Amniotic epithelial cell (primary cell): ENCODE results near the gene DDIT3.
"Not testable (repeated sequence)": the region's sequence is repeated elsewhere in the genome, so short reads cannot be mapped to it uniquely, and the experiment has no call there.

Experiments used
- DNase-seq: peaks from one replicate; pipeline ENCODE4 v3.0.0-alpha.2; 2010; ENCODE audit warnings: low read depth

The DDIT3 gene

GRCh38 chr12:57525615-57526383 lies 5.5 kb upstream of the DDIT3 start:
- no peak for DNase-seq

GRCh38 chr12:57524814-57525614 lies 4.7 kb upstream of the DDIT3 start:
- no peak for DNase-seq

- DNase-seq: no peak
These were observed 3.6 kb upstream of the DDIT3 start for GRCh38 chr12:57523706-57524614.

GRCh38 chr12:57522887-57523705 lies 2.8 kb upstream of the DDIT3 start:
- peak; percentile 70 for DNase-seq

DNA sequence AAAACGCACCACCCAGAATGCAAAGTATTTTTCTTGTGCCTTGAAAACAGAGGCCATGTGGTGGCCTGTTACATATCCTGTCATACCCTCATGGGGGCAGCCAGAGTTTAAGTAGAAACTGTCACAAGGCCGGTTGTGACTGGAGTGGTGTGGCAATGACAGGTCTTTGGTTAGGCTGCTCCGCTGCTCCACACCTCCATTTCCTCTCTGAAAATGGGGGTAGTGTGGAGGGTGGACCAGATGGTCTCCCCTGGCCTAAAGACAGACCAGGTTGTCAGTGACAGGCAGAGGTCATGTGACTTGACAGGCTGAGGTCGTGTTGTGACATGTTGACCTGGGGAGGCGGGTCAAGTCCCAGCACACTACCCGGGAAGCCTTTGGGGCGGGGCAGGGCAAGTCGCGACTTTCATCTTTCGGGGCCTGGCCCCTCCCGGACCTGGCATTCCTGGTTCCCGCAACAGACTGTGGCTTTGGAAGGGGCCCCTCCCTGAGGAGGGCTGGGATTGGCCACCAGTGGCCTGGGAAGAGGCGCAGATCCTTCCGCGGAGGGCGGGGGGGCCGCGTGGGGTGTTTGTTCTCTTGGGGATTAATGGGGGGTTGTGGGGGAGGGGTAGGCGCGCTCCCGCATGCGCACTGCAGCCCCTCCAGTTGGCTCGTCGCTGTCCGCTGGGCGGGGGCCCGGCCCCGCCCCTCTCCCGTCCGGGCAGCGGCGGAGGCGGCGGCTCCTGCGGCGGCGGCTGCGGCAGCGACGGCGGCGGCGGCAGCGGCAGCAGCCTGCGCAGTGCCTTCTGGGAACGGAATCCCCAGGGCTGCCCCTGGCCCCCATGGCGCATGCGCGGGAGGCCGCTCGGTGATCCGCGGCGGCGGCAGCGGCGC lies 1.9 kb upstream of the DDIT3 start, which contains the start of gene MBD6:
Gene MBD6, plus strand, starts transcription at position 814 of the 876 bp plus-strand sequence. CDS start 1,480 bp downstream, outside the sequence.
- peak; percentile 93 for DNase-seq

DNA sequence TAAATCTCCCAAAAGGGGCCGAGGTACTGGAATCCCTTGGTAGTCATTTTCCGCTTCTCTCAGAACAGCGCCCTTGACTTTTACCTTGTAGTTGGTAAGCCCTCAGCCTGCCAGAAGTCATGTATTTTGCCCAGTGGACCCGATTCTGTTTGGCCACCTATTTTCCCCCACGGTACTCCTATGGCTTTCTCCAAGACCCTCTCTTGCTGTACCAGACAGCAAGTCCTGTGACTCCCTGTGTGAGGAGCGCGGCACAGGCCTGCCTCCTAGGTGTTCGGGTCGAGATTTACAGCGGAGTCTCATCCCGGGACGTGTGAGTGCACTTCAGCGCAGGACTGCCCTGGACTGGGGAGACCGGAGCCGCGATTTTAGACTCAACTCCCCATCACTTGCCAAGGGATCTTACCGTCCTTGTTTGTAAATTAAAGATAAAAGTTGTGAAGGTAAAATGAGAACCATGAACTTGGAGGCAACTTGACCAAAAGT lies 1.3 kb upstream of the DDIT3 start:
- peak; percentile 58 for DNase-seq

DNA sequence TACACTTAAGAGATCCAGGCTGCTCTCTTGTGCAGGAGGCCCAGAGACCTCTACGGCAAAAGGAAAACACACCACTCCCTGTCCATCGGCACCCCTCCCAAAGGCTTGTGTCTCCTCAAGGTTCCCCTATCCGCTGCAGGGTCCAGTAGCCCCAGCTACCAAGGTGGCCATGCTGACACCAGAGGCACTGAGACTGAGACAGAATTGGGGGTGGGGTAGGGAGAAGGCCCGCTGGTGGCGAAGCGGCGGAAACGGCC lies 590 bp downstream of the DDIT3 start:
- no peak for DNase-seq

- peak; percentile 55 for DNase-seq
These were observed 1.2 kb downstream of the DDIT3 start for GRCh38 chr12:57518920-57519795.

DNA sequence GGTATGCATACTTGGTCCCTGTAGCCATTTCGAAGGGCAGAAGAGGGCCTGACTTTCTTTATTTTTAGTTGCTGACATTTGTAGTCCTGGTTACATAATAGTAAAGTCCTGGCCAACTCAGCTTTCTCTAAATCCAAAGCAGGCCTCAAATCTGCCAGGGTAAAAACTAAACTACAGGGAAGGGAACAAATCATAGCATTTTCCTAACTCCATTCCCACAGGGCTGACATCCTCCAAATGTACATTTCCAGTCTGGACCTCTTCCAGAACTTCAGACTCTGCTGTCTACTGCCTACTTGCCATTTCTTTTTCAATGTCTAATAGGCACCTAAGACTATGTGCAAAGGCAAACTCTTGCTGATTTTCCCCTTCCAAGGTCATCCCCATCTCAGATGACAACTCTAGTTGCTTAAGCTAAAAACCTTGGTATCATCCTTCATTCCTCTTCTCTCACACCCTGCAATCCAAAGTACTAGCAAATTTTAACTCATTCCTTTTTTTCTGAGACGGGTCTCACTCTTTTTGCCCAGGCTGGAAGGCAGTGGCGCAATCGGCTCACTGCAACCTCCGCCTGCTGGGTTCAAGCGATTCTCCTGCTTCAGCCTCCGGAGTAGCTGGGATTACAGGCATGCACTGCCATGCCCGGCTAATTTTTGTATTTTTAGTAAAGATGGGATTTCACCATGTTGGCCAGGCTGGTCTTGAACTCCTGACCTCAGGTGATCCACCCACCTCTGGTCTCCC lies 2.0 kb downstream of the DDIT3 start:
- DNase-seq: peak; percentile 20

DNA sequence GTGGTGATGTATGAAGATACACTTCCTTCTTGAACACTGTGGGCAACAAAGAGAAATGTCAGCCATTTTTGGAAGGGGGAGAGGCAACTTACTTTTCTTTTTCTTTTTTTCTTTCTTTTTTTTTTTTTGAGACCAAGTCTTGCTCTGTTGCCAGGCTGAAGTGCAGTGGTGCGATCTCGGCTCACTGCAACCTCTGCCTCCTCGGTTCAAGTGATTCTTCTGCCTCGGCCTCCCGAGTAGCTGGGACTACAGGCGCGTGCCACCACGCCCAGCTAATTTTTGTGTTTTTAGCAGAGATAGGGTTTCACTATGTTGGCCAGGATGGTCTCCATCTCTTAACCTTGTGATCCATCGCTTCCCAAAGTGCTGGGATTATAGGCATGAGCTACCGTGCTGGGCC lies 2.6 kb downstream of the DDIT3 start:
- DNase-seq: not testable (repeated sequence)

DNA sequence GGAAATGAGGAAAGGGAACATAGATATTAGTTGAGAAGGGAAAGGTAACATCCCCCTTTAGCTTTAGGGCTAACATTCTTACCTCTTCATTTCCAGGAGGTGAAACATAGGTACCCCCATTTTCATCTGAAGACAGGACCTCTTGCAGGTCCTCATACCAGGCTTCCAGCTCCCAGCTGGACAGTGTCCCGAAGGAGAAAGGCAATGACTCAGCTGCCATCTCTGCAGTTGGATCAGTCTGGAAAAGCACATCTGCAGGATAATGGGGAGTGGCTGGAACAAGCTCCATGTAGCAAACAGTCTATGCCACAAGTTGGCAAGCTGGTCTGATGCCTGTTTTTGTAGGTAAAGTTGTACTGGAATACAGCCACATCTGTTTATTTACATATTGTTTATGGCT lies 3.1 kb downstream of the DDIT3 start:
- DNase-seq: peak; percentile 42

DNA sequence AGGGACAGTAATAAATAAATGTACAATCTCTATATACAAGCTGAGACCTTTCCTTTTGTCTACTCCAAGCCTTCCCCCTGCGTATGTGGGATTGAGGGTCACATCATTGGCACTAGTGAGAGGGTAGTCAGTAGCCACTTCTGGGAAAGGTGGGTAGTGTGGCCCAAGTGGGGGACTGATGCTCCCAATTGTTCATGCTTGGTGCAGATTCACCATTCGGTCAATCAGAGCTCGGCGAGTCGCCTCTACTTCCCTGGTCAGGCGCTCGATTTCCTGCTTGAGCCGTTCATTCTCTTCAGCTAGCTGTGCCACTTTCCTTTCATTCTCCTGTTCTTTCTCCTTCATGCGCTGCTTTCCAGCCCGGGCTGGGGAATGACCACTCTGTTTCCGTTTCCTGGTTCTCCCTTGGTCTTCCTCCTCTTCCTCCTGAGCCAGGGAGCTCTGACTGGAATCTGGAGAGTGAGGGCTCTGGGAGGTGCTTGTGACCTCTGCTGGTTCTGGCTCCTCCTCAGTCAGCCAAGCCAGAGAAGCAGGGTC lies 3.6 kb downstream of the DDIT3 start:
- DNase-seq: no peak

- DNase-seq: peak; percentile 39
These were observed 4.3 kb downstream of the DDIT3 start for GRCh38 chr12:57515934-57516541.

DNA sequence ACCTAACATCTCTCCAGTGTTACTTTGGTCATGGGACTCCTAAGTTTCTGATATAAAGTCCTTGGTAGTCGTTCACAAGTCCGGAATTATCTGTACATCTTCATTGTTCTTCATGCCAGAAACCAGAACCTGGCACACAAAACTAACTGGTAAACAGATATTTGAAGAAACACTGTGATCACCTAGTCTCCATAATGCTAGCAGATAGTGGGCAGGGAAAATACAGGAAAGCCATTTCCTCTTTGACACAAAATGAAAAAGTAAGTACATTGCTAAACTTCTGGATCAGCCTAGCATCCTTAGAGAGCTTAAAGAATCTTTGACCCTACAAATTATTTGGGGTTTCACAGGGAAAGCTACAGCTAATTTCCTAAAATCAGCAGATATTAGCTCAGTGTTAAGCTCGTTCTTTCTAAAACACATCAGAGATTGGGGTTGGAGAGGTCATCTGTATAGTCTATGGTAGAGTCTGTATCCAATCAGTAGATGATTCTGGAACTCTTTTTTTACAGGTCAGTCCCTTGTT lies 4.8 kb downstream of the DDIT3 start:
- no peak for DNase-seq

- DNase-seq: no peak
These were observed 5.5 kb downstream of the DDIT3 start for GRCh38 chr12:57514720-57515407.

- DNase-seq: not testable (repeated sequence)
These were observed 6.1 kb downstream of the DDIT3 start for GRCh38 chr12:57514246-57514645.

GRCh38 chr12:57513677-57514076 lies 6.6 kb downstream of the DDIT3 start:
- not testable (repeated sequence) for DNase-seq
